GM21526 (cell line): ENCODE data around the gene KLHDC7A.
"Not testable (repeated sequence)": the region's sequence is repeated elsewhere in the genome, so short reads cannot be mapped to it uniquely, and the experiment has no call there.

Experiments
- ATAC-seq: cut with Tn5 transposase; IDR thresholded peaks from one replicate; pipeline ENCODE4 v1.9.1; 2021; ENCODE audit warnings: moderate library complexity; ENCODE audit not compliant: unreplicated experiment, low FRiP score

The KLHDC7A gene

DNA sequence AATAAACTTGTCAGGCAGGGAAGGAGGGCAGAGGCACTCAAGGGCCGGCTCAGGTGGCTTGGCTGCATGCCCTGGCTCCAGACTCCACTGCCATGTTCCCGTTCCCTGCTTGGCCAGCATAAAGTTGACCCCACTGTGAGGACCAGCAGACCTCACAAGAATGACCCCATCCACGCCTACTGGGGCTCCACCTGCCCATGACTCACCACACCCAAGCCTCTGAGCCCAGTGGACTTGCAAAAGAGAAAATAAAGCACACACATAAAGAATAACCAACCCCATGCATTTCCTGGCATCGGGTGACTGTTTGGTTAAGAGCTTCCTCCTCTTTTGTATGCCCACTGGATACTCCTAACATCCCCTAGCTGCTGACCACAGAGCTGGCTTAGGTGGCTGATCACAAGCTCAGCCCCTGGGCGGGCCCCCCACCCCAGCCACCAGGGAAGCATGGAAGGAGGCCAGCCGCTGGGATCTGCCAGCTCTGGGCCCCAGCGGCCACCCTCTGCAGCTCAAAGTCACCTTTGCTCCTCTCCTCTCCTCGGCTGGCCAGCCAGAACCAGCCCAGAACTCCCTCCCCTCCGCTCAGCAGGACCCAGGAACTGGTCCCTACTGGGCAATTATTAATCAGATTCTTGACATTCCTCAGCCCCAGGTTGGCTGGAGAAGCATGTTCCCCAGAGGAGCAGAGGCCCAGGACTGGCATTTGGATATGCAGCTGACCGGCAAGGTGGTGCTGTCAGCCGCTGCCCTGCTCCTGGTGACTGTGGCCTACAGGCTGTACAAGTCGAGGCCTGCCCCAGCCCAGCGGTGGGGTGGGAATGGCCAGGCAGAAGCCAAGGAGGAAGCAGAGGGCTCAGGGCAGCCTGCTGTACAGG lies at the start of gene KLHDC7A:
KLHDC7A (plus strand) TSS at position 616 of the 875 bp plus-strand sequence; CDS start at position 668, 52 bp downstream.
- ATAC-seq = no peak

DNA sequence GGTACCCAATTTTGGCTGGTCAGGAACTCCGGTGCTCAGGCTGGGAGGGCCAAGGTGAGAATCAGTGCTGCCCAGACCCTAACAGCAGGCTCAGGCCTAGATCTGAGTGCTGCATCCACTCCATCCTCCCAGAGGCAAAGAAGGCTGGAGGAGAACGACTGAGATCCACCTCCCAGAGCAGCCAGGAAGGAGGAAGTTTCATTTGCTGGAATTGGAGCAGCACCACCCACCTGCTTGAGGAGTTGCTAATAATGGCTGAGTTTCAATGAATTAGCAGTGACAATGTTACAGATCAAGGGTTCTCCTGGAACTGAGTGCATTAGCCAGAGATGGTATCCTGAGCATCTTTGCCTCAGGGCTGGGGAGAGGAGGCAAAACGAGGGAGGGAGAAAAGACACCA lies 46.7 kb upstream of the KLHDC7A start:
- ATAC-seq = no peak

DNA sequence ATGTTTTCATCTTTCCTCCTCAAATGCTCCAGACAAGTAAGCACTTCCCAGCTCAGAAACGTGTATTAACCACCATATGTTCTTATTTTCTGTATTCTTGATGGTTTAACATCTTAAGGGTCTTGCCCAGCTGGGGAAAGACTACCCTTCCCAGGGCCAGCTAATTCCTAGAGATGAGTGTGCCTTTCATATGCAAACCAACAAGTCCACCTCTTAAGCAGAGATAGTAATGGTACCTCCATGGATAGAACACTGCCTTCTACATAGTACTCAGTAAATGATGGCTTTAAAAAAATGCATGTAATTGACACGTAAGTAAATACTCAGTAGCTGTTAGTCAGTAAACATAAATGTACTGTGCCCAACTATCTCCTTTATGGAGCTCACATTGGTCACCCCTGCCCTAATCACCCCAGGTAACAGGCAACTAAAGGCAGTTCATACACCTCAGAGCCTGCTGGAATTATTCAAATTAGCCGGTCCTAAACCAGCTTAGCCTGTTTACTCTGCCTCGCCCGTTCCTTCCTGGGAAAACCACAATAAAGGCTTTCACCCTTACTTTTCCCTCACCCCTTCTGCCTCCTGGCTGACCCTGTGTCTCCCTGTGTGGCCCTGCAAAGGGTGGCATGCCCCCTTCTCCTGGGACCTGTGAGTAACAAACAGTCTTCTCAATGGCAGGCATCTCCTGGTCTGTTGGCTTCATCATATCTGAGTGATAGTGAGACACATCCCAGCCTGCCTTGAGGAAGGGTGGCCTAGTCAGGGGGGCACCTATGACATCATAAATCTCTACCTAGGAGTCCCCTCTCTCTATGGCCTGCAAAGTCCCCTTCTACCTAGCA lies 40.1 kb upstream of the KLHDC7A start:
- ATAC-seq = no peak

DNA sequence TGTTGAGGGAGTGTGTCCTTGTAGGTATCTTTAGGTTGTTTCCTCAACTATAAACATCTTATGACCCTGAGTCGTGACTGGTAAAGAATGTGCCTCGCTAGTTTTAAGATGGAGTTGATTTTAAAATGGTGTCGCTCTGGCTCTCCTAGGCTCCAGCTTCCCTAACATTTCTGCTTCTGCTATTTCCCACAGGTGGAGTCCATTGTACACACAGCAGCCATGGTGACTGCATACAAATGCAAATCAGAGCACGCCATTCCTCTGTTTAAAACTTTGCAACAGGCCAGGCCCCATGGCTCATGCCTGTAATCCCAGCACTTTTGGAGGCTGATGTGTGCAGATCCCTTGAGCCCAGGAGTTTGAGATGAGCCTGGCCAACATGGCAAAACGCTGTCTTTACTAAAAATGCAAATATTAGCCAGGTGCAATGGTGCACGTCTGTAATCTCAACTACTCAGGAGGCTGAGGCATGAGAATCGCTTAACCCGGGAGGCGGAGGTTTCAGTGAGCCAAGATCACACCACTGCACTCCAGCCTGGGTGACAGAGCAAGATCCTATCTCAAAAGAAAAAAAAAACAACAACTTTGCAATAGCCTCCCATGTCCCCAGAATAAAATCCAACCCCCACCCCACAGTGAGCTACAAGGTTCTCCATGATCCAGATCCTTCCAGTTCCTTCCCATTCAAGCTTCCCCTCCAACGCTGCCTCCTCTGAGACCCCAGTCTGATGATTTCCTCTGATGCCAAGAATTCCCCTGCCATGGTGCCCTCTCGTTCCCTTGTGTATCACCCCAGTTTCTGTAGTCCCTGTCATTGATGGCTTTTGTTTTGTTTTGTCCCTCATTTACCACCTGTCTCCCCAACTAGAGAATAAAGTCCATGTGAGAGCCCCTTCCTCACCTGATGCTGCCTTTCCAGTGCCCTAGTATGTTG lies 36.9 kb upstream of the KLHDC7A start:
- no peak for ATAC-seq

DNA sequence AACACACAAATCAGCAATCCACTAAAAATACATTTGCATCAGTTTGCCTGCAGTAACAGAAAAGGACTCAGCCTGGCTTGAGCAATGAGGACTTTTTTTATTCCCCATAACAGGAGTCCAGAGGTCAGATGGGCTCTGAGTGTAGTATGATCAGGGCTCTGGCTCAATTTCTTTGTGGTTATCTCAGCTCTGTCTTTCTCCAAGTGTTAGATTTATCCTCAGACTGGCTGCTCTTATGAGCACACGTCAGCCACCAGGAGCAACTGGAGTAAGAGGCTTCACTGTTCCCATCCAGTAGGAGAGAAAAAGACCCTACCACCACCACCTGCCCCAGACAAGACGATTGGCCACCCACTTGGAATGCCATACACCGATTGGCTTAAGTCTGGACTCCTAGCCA lies 36.2 kb upstream of the KLHDC7A start:
- ATAC-seq = no peak

DNA sequence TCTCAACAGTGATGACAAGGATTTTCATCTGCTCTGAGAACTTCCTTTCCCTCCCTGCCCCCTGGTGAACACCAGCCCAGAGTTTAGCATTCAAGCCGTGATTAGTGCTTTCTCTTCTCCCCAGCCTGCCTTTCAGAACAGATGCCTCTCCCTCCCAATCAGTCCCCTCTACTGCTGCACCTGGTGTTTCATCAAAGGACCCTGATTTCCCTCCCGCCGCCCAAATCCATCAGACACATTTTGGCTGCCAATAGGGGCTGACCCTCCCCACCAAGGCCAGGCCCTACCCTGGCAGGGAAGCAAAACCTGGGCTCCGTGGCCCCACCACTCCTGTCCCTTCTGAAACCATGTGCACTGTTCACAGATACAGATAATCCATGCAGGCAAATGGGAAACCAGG lies 34.0 kb upstream of the KLHDC7A start:
- ATAC-seq = no peak

DNA sequence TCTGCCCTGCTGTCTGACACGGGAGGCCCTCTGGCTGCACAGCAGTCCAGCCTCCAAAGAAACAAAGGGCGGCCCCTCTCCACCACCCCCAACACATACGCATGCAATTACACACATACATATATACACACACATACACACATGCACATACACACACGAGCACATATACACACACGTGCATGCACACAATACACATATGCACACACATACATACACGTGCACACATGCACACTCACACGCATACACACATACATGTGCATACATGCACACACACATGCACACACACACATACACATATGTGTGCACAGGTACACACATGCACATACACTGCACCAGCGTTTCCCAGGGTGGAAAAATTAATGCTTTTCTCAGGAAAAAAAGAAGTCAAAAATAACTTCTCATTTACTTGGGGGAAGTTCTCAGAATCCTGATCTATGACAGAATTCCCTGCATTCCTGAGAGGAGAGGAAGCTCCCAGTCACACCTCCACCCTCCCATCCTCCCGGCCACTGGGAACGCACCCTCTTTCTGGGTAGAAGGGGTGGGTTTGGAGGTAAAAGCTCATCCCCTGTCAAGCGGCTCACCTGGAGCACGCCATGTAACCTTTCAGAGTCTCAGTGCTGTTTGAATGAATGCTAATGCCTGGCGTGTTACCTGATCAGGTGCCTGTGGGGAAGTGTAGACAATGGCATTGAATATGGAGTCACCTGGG lies 33.1 kb upstream of the KLHDC7A start:
- ATAC-seq = no peak

DNA sequence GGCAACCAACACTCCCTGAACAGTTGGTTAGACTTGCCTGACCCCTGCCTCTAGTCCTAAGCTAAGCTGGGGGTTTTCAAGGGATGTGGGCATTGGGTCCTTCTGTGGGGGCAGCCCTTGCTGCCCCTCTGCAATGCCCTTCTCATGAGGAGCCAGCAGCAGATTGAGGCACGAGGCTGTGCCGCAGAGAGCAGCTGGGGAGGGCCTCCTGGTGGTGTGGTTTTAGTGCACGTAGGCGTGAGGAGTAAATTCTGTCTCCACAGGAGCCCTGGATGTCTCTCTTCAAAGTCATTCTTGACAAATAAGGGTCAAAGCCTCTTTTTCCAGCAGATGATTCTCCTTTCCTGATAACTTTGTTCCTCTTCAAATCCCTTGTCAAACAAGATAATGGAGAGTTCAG lies 31.8 kb upstream of the KLHDC7A start:
- no peak for ATAC-seq

DNA sequence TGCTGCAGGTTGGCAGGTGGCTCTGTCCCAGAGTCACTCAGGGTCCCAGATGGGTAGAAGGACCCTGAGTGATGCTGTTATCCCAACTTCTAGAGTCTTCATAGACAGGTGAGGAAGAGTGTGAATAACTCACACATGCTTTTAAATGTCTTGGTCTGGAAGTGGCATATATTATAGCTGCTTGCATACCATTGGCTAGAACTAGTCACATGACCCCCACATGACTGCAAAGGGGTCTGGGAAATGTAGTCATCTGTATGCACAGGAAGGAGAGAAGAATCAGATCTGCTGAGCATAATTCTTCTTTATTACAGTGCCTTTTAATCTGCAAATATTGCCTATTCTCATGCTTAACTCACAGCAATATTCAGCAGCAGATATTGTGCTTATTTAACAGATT lies 28.2 kb upstream of the KLHDC7A start:
- no peak for ATAC-seq

DNA sequence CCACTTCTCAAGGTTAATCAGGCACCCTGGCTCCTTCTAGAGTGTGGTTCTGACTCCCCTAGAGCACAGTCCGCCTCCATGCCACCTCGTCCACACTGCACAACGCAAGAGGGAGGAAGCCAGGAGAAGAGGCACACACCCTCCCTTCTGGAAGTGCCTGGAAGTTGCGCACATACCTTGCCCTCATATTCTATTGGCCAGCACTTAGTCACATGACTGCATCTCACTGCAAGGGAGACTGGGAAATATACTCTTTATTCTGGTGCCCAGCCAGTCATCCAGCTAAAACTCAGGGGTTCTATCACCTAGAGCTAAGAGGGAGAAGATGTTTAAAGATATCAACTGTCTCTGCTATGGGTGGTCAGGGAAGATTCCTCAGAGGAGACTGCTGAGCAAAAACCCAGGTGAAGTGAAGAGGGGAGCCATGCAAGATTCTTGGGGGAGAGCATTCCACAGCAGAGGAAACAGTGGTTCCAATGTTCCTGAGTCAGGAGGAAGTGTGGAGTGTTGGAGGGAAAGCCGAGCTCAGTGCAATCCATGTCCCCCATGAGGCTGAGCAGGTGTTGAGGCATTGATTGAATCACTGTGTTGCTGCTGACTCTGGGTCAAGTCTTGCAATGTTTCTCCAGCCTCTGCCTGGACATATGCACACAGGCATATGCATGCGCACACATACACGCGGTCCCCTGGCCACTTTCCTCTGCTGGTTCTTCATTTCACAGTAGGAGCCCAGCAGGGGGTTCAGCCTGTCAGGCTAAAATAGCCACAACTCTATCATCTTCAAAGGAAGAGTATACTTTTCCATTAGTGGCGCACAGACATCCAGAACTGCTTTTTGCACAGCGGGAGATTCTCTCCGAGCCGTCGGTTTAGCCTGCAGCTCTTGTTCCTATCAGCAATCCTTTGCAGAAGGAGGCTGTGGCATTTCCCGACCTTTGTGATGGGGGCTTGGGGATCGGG lies 22.3 kb upstream of the KLHDC7A start:
- ATAC-seq = no peak

DNA sequence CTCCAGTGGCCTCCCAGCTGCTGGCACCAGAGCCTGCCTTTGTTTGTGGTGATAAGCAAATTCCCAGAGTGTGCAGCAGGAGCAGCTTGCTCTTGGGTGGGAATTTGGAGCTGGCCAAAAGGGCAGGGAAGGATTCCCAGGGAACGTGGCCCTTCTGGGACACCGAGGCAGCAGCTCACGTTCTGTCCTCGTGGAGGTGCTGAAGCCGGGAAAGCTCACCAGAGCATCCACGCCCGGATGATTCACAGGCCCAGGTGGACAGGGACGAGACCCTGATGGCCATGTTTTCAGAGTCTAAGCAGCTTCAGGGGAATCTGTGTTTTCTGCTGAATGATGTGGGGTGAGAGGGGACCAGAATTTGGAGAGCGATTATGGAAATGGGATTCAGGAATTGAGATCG lies 19.1 kb upstream of the KLHDC7A start:
- no peak for ATAC-seq

DNA sequence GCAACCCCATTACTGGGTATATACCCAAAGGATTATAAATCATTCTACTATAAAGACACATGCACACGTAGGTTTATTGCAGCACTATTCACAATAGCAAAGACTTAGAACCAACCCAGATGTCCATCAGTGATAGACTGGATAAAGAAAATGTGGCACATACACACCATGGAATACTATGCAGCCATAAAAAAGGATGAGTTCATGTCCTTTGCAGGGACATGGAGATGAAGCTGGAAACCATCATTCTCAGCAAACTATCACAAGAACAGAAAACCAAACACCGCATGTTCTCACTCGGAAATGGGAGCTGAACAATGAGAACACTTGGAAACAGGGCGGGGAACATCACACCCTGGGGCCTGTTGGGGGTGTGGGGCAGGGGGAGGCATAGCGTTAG lies 18.2 kb upstream of the KLHDC7A start:
- ATAC-seq = not testable (repeated sequence)

DNA sequence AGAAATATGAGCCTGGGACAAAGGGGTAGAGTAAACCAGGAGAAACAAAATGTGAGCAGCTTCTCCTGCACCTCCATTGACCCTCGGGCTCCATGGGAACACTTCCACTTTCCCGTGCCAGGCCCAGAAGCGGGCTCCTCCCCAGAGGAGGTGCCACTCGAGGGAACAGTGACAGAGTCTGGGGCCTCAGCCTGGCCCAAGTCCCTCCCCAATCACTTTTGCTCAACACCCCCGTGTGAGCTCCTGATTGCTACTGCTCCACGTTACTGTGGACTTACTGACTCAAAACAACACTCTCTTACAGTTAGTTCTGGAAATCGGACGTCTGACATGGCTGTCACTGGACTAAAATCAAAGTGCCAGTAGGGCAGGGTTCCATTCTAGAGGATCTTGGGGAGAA lies 17.7 kb upstream of the KLHDC7A start:
- no peak for ATAC-seq

DNA sequence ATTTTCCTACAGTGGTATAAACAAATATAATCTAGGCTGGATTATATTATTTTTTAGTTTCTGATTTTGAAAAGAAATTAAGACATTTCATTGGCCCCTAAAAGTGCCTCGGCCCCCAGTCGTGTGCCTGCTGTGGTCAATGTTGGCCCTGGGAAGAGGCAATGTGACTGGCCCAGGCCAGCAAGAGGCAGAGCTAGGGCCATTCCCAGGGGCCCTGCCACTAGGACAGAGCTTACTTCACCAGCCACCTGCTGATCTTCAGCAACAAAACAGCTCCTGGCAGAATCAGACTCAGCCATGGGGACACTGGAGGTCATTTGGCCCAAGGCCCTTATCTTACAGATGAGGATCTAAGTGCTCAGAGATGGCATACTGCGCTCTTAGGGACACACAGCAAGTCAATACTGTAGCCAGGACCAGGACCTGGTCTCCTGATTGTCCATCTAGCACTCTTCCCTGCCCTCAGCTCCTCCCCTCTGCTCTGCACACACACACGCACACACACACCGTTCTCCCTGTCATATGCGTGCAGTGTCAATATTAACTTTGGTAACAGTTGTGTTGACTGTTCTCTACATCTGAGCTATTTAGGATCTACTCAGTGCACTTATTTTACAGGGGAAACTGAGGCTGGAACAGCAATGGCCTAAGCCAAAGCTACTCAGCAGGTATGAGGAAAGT lies 16.6 kb upstream of the KLHDC7A start:
- no peak for ATAC-seq

DNA sequence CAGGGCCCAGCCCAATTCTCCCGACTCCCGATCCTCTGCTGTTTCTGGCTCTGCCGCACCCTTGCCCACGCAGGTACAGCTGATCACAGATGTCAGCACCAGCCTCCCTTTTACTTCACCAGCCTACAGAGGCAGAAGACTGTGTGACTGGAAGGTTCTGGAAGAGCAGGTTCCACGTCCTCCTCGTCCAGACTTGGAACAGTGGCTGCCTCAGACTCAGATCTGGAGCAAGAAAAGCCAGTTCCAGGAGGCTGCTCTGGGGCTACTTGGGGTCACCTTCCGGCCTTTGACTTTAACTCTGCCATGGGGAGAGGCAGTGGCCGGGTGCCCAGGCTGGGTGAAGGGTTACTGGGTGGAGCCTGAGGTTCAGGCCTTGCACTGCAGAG lies 16.1 kb upstream of the KLHDC7A start:
- no peak for ATAC-seq

DNA sequence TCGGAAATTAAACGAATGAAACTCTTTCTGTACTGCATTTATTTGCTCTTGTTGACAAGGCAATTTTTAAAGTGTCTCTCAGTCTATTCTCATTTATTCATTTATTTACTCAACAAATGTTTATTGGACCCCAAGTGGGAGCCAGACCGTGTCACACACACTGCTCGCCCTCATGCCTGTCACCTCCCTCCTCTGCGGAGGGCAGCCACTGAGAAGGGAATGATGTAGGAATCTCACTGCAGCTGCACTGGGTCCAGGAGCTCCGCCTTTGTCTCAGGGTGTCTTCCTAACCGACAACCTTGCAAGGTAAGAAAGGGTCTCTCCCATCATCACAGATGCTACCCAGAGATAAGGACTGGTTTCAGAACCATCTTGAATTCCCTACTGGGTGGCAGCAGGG lies 14.1 kb upstream of the KLHDC7A start:
- no peak for ATAC-seq

DNA sequence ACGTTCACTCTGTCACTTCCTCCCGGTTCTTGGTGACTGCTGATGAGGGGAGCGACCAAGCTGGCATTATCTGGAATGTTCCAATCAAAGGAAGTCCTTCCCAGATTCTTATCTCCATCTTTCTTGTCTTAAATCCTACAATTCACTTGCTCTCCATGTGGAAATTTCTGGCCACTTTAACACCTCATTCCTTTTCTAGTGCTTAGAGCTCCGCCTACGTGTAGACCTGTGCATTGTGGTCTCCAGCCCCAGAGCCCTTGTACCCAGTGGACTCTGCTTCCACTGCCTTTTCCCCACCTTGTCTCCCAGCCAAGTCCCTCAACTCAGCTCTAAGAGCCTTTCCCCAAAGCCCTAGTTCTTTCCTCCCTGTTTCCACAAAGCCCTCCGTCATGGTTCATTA lies 12.2 kb upstream of the KLHDC7A start:
- ATAC-seq = no peak

DNA sequence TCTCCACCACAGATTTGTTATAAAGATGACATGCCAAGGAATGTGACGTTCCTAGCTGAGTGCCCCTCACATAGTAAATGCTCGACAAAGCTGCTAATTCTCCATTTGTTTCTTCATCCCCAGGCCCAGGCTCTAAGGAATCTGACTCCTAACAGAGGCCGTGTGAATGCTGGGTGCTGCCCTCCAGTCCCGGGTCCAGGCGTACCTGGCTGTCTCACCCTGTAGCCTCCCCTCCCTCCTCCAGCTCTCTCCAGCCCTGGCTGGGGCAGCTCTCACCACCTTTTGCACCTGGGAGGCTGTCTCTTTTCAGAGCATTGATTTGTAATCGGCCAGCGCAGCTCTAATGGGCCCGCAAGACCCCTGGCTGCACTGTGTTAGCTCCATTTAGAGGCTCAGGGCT lies 11.2 kb upstream of the KLHDC7A start:
- ATAC-seq = no peak
